ENCODE results near the gene COMTD1. TPM values are rescaled to one million over a fixed set of nuclear protein-coding genes. Genes with fewer than 3 reads are reported as not detected.

Gene COMTD1
- total and polyA plus RNA-seq, 4 donors, result 4.6 to 64.1 (median 29.4) TPM

DNA sequence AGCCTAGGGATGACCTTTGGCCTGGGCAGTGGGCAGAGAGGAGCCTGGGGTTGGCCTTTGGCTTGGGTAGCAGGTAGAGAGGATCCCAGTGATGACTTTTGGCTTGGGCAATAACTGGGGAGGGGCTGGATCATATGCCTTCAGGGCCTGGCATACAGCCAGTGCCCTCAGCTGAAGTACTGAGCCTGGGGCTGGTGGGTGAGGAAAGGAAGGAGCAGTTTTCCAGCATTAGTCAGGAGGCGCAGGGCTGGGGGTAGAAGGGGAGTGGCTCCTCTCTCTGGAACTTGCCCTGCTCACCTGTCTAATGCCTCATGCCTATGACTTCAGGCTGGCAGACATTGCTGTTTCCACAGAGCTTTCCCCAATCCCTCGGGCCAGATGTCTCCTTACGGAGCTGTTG, 15.2 kb upstream of the COMTD1 start:
- Histone ChIP-seq H3K27ac (ENCODE audit: low read depth in 1 of 2, low read length in 1 of 2) (no peak overlapping the region), H3K36me3 (ENCODE audit: control insufficient read depth in 4 of 4, insufficient read depth in 4 of 4, low read length in 4 of 4) (no peaks in the 10 kb centered on the region), H3K4me3 (no peak overlapping the region), H3K27me3 (ENCODE audit: control insufficient read depth in 3 of 3, insufficient read depth in 3 of 3, low read length in 2 of 3) (no peaks in the 10 kb centered on the region), H3K4me1 (ENCODE audit: control insufficient read depth in 5 of 5, insufficient read depth in 5 of 5, low read length in 5 of 5) (peaks cover 0 to 2% (median 0%) of the 10 kb centered on the region in 5 donors), H3K9ac (ENCODE audit: insufficient read depth in 1 of 2, low read length in 2 of 2) (no peak overlapping the region), H3K9me3 (ENCODE audit: control insufficient read depth in 4 of 4, insufficient read depth in 3 of 4, low read length in 3 of 4) (peaks cover 0 to 17% (median 6%) of the 10 kb centered on the region in 4 donors)
- WGBS, 2 donors, result 94 to 95% methylated on average over 3 of the region's 3 CpGs
- ATAC-seq (ENCODE audit: insufficient read depth, low FRiP score) (no peak), DNase-seq (no peak)
- TF ChIP-seq, protein P1, sequence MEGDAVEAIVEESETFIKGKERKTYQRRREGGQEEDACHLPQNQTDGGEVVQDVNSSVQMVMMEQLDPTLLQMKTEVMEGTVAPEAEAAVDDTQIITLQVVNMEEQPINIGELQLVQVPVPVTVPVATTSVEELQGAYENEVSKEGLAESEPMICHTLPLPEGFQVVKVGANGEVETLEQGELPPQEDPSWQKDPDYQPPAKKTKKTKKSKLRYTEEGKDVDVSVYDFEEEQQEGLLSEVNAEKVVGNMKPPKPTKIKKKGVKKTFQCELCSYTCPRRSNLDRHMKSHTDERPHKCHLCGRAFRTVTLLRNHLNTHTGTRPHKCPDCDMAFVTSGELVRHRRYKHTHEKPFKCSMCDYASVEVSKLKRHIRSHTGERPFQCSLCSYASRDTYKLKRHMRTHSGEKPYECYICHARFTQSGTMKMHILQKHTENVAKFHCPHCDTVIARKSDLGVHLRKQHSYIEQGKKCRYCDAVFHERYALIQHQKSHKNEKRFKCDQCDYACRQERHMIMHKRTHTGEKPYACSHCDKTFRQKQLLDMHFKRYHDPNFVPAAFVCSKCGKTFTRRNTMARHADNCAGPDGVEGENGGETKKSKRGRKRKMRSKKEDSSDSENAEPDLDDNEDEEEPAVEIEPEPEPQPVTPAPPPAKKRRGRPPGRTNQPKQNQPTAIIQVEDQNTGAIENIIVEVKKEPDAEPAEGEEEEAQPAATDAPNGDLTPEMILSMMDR (IDR thresholded peaks at IDR 0.05; ENCODE audit: control extremely low read depth, extremely low read depth), result no peak

DNA sequence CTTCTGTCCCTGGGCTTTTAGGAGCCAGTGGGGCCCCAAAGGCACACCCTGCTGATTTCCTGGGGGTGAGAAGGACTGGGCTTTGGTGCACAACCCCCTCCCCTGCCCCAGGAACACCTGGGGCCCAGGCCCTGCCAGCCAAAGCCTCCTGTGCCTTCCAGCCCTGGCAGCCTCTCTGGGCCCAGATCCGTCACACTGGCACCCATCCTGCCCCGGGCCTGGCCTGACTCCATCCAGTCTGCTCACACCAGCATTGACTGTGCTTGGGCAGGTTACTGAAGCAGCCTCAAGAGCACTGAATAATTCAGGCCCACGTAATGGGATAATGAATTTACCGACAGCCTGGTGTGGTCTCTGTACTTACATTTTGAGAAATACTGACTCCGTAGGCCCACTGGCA, 12.0 kb upstream of the COMTD1 start:
- H3K36me3 ChIP-seq (ENCODE audit: control insufficient read depth in 4 of 4, insufficient read depth in 4 of 4, low read length in 4 of 4), result no peaks in the 10 kb centered on the region
- WGBS, 2 donors, result 93 to 98% methylated on average over 5 of the region's 5 CpGs
- no peak for DNase-seq
- H3K27me3 ChIP-seq (ENCODE audit: control insufficient read depth in 3 of 3, insufficient read depth in 3 of 3, low read length in 2 of 3), result no peaks in the 10 kb centered on the region
- peaks cover 0 to 4% (median 1%) of the 10 kb centered on the region in 4 donors for H3K9me3 ChIP-seq (ENCODE audit: control insufficient read depth in 4 of 4, insufficient read depth in 3 of 4, low read length in 3 of 4)
- ATAC-seq (ENCODE audit: insufficient read depth, low FRiP score), result no peak
- H3K4me1 ChIP-seq (ENCODE audit: control insufficient read depth in 5 of 5, insufficient read depth in 5 of 5, low read length in 5 of 5), result peaks cover 0 to 10% (median 7%) of the 10 kb centered on the region in 5 donors
- TF ChIP-seq, protein P1 (IDR thresholded peaks at IDR 0.05; ENCODE audit: control extremely low read depth, extremely low read depth), result no peak
- no peak overlapping the region for H3K4me3 ChIP-seq
- no peak overlapping the region for H3K27ac ChIP-seq (ENCODE audit: low read depth in 1 of 2, low read length in 1 of 2)
- H3K9ac ChIP-seq (ENCODE audit: insufficient read depth in 1 of 2, low read length in 2 of 2), result no peak overlapping the region

DNA sequence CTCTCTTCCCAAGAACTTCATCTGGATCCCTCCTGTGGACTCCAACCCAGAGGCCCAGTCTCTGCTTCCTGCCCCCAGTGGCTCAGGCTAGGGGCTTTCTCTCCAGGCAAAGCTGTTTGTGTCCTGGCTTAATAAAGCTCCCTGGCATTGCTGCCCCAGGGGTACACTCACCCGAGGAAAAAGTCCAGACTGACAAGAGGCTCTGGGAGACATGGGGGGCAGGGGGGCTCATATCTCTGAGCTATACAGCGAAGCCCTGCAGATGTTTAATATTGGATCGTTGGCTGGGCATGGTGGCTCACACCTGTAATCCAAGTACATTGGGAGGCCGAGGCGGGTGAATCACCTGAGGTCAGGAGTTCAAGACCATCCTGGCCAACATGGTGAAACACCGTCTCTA, 10.7 kb upstream of the COMTD1 start:
- WGBS, 2 donors, result 91 to 93% methylated on average over 6 of the region's 6 CpGs
- no peak overlapping the region for H3K4me3 ChIP-seq
- peaks cover 0 to 10% (median 7%) of the 10 kb centered on the region in 5 donors for H3K4me1 ChIP-seq (ENCODE audit: control insufficient read depth in 5 of 5, insufficient read depth in 5 of 5, low read length in 5 of 5)
- no peaks in the 10 kb centered on the region for H3K27me3 ChIP-seq (ENCODE audit: control insufficient read depth in 3 of 3, insufficient read depth in 3 of 3, low read length in 2 of 3)
- H3K9ac ChIP-seq (ENCODE audit: insufficient read depth in 1 of 2, low read length in 2 of 2), result no peak overlapping the region
- no peaks in the 10 kb centered on the region for H3K36me3 ChIP-seq (ENCODE audit: control insufficient read depth in 4 of 4, insufficient read depth in 4 of 4, low read length in 4 of 4)
- H3K27ac ChIP-seq (ENCODE audit: low read depth in 1 of 2, low read length in 1 of 2), result no peak overlapping the region
- no peaks in the 10 kb centered on the region for H3K9me3 ChIP-seq (ENCODE audit: control insufficient read depth in 4 of 4, insufficient read depth in 3 of 4, low read length in 3 of 4)
- ATAC-seq (ENCODE audit: insufficient read depth, low FRiP score) (no peak), DNase-seq (no peak)
- TF ChIP-seq, protein P1 (IDR thresholded peaks at IDR 0.05; ENCODE audit: control extremely low read depth, extremely low read depth), result no peak
